ENCODE results near the gene HS3ST5.

The HS3ST5 gene

DNA sequence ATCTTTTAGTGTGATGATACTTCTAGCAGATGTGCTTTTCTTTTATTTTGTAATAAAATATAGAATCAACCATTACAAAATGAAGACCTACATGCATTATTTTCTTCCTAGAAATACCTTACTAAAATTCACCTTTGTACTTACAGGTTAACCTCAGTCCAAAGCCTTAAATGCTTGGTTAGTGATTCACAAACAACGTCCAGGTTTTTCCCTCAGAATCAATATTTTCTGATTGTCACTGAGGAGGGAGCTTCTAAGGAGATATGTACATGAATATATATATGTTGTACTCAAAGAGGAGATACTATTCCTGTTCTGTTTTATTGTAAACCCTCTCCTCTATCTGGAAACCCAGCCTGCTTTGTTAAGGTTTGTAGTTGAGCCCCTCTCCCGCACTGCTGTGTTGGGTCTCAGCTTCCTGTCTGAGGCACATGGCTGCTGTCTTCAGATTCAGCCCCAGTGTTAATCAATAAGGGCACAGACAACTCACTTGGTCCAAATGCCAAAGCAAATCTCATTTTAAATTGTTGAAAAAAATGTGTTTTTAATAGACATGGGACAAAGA is 33.9 kb upstream of the HS3ST5 start:
- TF ChIP-seq, protein P1, sequence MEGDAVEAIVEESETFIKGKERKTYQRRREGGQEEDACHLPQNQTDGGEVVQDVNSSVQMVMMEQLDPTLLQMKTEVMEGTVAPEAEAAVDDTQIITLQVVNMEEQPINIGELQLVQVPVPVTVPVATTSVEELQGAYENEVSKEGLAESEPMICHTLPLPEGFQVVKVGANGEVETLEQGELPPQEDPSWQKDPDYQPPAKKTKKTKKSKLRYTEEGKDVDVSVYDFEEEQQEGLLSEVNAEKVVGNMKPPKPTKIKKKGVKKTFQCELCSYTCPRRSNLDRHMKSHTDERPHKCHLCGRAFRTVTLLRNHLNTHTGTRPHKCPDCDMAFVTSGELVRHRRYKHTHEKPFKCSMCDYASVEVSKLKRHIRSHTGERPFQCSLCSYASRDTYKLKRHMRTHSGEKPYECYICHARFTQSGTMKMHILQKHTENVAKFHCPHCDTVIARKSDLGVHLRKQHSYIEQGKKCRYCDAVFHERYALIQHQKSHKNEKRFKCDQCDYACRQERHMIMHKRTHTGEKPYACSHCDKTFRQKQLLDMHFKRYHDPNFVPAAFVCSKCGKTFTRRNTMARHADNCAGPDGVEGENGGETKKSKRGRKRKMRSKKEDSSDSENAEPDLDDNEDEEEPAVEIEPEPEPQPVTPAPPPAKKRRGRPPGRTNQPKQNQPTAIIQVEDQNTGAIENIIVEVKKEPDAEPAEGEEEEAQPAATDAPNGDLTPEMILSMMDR (IDR thresholded peaks at IDR 0.05; ENCODE audit: low read depth, low read length, missing control alignments), result no peak
- Histone ChIP-seq H3K27me3 (replicated peaks) (no peaks in the 10 kb centered on the region), H3K4me3 (ENCODE audit: low read depth, low read length) (no peak overlapping the region), H3K27ac (no peak overlapping the region), H3K36me3 (replicated peaks) (no peaks in the 10 kb centered on the region)
- no peak for DNase-seq
- in situ Hi-C loops (cut with HindIII; ENCODE audit: low pct_ligation_motif_present, low sequenced_read_pairs), result no loop called here

DNA sequence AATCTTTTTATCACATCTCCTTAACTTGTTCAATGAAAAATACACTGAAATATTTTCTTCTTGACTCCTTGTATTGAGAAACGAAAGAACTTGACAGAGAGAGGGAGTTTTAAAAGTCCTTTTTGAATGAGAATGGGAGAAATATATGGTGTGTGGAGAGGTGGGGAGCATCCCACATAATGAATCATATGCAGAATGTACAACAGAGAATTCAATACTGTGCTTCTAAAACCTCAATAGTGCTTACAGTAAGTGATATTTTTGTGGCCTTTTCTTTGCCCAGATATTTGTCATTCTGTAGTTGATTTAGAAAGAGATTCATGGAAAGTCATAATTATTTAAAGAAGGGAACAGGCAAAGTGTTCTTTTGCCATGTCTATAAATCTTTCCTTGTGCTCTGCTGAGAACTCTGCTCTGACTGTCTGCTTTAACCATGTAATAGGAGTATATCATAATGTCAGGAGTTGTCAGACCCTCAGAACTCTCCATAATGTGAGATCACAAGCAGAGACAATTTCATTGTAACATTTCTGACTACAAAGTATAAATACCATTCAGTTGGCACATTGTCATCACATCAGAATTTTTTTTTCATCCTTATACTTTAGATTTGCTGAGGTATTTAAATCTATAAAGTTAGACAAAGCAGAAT is 32.8 kb upstream of the HS3ST5 start:
- H3K27me3 ChIP-seq (replicated peaks), result no peaks in the 10 kb centered on the region
- no peak for DNase-seq
- no peak overlapping the region for H3K27ac ChIP-seq
- TF ChIP-seq, protein P1 (IDR thresholded peaks at IDR 0.05; ENCODE audit: low read depth, low read length, missing control alignments), result no peak
- H3K36me3 ChIP-seq (replicated peaks), result no peaks in the 10 kb centered on the region
- in situ Hi-C loops (cut with HindIII; ENCODE audit: low pct_ligation_motif_present, low sequenced_read_pairs), result no loop called here
- no peak overlapping the region for H3K4me3 ChIP-seq (ENCODE audit: low read depth, low read length)

DNA sequence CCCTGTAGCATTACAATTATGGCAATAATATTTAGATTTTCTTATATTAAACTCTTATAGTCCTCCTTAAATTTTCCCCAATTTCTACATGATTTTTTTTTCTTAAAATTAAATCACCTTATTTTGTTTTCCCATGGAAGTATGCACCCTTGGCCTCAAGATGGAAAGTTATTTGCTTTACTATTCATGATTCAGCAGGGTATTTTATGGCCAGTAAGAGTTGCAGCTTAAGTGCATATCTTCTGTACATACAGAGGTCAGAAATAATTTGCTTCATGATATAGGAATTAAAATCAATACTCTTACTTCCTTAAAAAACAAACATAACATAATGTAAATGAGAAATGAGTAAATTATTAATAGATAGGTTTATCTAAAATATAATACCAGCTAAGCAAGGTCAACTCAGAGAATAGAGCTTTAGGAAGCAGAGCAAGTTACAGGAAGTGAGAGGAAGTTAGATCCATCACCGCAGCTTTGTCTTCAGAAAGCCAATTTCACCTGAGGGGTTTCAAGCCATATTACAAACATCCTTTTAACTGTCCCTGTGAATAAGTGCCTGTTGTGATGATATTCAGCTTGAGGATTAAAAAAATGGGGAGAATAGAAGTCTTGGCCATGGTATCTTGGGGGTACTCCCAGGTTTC is 24.6 kb upstream of the HS3ST5 start:
- no peak overlapping the region for H3K27ac ChIP-seq
- TF ChIP-seq, protein P1 (IDR thresholded peaks at IDR 0.05; ENCODE audit: low read depth, low read length, missing control alignments), result no peak
- H3K4me3 ChIP-seq (ENCODE audit: low read depth, low read length), result no peak overlapping the region
- no peak for DNase-seq
- in situ Hi-C loops (cut with HindIII; ENCODE audit: low pct_ligation_motif_present, low sequenced_read_pairs), result no loop called here
- no peaks in the 10 kb centered on the region for H3K27me3 ChIP-seq (replicated peaks)
- H3K36me3 ChIP-seq (replicated peaks), result no peaks in the 10 kb centered on the region

DNA sequence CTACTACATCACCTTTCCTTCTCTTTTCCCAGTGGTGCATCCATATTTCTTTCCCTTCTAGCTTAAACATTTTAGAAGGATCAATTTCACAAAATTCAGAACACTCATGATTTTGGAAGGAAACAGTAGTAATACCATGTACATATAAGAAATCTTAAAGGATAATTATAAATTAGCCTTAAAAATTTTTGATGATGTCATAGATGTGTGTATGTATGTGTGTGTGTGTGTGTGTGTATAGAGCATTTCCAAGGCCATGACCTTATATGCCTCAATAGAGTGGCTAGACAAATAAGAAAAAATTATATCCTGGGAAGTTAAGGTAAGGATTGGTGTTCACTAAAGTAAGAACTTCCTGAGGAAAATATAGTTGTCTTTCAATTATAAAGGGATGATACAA is 24.1 kb upstream of the HS3ST5 start:
- TF ChIP-seq, protein P1 (IDR thresholded peaks at IDR 0.05; ENCODE audit: low read depth, low read length, missing control alignments), result no peak
- no peaks in the 10 kb centered on the region for H3K36me3 ChIP-seq (replicated peaks)
- H3K27ac ChIP-seq, result no peak overlapping the region
- no peaks in the 10 kb centered on the region for H3K27me3 ChIP-seq (replicated peaks)
- DNase-seq, result no peak
- in situ Hi-C loops (cut with HindIII; ENCODE audit: low pct_ligation_motif_present, low sequenced_read_pairs), result no loop called here
- H3K4me3 ChIP-seq (ENCODE audit: low read depth, low read length), result no peak overlapping the region

DNA sequence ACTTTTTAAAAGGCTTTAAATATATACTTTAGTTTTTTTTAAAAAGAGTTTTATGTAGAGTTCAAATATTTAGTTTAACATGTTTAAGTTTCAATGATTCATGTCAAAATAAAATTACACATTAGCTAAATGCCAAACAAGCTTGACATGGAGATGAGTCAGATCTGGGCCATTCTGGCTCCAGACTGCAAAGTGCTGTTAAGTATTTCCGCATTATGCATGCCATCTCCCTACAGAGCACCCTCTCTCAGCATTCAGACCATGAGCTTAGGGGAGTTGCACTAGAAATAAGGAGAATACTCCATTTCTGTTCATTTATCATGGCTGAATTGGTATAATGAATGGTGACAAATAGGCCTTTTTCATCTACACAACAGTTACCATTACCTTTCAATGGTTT is 21.5 kb upstream of the HS3ST5 start:
- H3K27ac ChIP-seq, result no peak overlapping the region
- H3K4me3 ChIP-seq (ENCODE audit: low read depth, low read length), result no peak overlapping the region
- peak; percentile 5 for DNase-seq
- no peaks in the 10 kb centered on the region for H3K36me3 ChIP-seq (replicated peaks)
- no peaks in the 10 kb centered on the region for H3K27me3 ChIP-seq (replicated peaks)
- TF ChIP-seq, protein P1 (IDR thresholded peaks at IDR 0.05; ENCODE audit: low read depth, low read length, missing control alignments), result no peak
- in situ Hi-C loops (cut with HindIII; ENCODE audit: low pct_ligation_motif_present, low sequenced_read_pairs), result no loop called here

Data from brain microvascular endothelial cell (primary cell).